ENCODE measurements around the gene AK5. TPM values are rescaled to one million over a fixed set of nuclear protein-coding genes. Genes with fewer than 3 reads are reported as not detected.

Gene AK5
- total and polyA plus RNA-seq, 2 of the 4 experiments (the other 2 are of a cell fraction): 22.5 to 25.8 TPM

DNA sequence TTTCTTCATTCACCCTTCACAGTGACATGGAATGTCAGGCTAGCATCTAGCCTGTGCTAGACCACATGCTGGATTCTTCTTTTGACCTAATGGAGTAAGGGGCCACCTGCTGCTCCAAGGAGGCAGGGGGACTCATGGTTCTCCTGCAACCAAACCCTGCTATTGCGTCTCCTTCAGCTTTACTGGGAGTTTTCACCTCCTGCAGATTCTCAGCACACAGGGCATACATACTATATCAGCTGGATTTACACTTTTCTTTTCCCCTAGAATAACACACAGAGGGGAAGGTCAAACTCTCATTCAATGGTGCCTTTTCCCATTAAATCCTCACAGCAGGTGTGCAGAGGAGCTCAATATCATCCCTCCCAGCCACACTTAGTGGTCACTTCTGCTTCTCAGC lies 16.6 kb upstream of the AK5 start:
- Histone ChIP-seq H3K23ac (ENCODE audit: low read depth, low read length) (no peak overlapping the region), H3K36me3 (ENCODE audit: control insufficient read depth, insufficient read depth, low read length) (no peaks in the 10 kb centered on the region), H3K9ac (ENCODE audit: low read depth, low read length) (no peak overlapping the region), H3K9me3 (ENCODE audit: control insufficient read depth, insufficient read depth, low read length) (no peaks in the 10 kb centered on the region), H3K4ac (ENCODE audit: low read depth, low read length) (no peak overlapping the region), H2BK120ac (ENCODE audit: low read depth, low read length) (no peak overlapping the region), H3K56ac (ENCODE audit: extremely low read depth, insufficient read depth, low read length) (no peak overlapping the region), H3K14ac (replicated peaks; ENCODE audit: low read depth, low read length) (no peak overlapping the region), H4K8ac (ENCODE audit: low read depth in 2 of 2, low read length in 2 of 2) (no peak overlapping the region), H3K4me3 (ENCODE audit: insufficient read depth, low read depth, low read length) (no peak overlapping the region), H3K4me2 (ENCODE audit: low read depth, low read length) (no peak overlapping the region), H2AK5ac (ENCODE audit: low read depth, low read length) (no peak overlapping the region), H2BK20ac (ENCODE audit: low read depth, low read length) (no peak overlapping the region), H2AK9ac (replicated peaks; ENCODE audit: low read depth, low read length, poor library complexity) (no peak overlapping the region), H2AFZ (replicated peaks; ENCODE audit: low read length, poor library complexity) (no peak overlapping the region), H3K27ac (ENCODE audit: insufficient read depth, low read length) (no peak overlapping the region), H2BK5ac (ENCODE audit: low read depth, low read length, poor library complexity, severe bottlenecking) (no peak overlapping the region), H3K18ac (ENCODE audit: low read depth, low read length) (no peak overlapping the region), H4K91ac (ENCODE audit: insufficient read depth, low read depth, low read length) (no peak overlapping the region), H4K20me1 (ENCODE audit: insufficient read depth, low read length) (no peaks in the 10 kb centered on the region), H3K4me1 (ENCODE audit: control insufficient read depth, insufficient read depth, low read length) (no peaks in the 10 kb centered on the region), H4K5ac (ENCODE audit: low read depth, low read length) (no peak overlapping the region), H3K27me3 (ENCODE audit: control insufficient read depth, insufficient read depth, low read length) (no peaks in the 10 kb centered on the region), H2BK15ac (ENCODE audit: low read depth, low read length) (no peak overlapping the region), H3K79me1 (ENCODE audit: low read depth in 1 of 2, low read length in 2 of 2) (no peaks in the 10 kb centered on the region), H3K9me1 (ENCODE audit: insufficient read depth, low read length) (0 out of 2 replicates have a peak, but pooled peaks cover 3% of the 10 kb centered on the region)
- 60% methylated on average over 1 of the region's 1 CpG; no CpG with 5 or more reads in 1 of the 2 experiments for WGBS, 2 experiments (ENCODE audit: extremely low coverage in 2 of 2, insufficient read length in 1 of 2)
- intact Hi-C loops (cut with micrococcal nuclease): no loop called here
- no peak for TF ChIP-seq FOS (IDR thresholded peaks at IDR 0.05; ENCODE audit: low read depth, low read length)
- no peak for TF ChIP-seq RFX5 (IDR thresholded peaks at IDR 0.05; ENCODE audit: low read depth, low read length)
- TF ChIP-seq, protein P1, sequence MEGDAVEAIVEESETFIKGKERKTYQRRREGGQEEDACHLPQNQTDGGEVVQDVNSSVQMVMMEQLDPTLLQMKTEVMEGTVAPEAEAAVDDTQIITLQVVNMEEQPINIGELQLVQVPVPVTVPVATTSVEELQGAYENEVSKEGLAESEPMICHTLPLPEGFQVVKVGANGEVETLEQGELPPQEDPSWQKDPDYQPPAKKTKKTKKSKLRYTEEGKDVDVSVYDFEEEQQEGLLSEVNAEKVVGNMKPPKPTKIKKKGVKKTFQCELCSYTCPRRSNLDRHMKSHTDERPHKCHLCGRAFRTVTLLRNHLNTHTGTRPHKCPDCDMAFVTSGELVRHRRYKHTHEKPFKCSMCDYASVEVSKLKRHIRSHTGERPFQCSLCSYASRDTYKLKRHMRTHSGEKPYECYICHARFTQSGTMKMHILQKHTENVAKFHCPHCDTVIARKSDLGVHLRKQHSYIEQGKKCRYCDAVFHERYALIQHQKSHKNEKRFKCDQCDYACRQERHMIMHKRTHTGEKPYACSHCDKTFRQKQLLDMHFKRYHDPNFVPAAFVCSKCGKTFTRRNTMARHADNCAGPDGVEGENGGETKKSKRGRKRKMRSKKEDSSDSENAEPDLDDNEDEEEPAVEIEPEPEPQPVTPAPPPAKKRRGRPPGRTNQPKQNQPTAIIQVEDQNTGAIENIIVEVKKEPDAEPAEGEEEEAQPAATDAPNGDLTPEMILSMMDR (conservative IDR thresholded peaks at IDR 0.05; ENCODE audit: low read depth, low read length): no peak
- TF ChIP-seq NFE2L2 (IDR thresholded peaks at IDR 0.05; ENCODE audit: low read depth, low read length): no peak
- no peak for TF ChIP-seq CEBPB (IDR thresholded peaks at IDR 0.05; ENCODE audit: low read depth, low read length)
- no peak for TF ChIP-seq BHLHE40 (IDR thresholded peaks at IDR 0.05; ENCODE audit: low read depth, low read length)
- no peak for TF ChIP-seq POLR2A (IDR thresholded peaks at IDR 0.05; ENCODE audit: low read depth, low read length)
- TF ChIP-seq MAFK (IDR thresholded peaks at IDR 0.05; ENCODE audit: low read depth, low read length): no peak
- no peak for TF ChIP-seq USF2 (IDR thresholded peaks at IDR 0.05; ENCODE audit: low read depth, low read length)
- TF ChIP-seq, protein P2, sequence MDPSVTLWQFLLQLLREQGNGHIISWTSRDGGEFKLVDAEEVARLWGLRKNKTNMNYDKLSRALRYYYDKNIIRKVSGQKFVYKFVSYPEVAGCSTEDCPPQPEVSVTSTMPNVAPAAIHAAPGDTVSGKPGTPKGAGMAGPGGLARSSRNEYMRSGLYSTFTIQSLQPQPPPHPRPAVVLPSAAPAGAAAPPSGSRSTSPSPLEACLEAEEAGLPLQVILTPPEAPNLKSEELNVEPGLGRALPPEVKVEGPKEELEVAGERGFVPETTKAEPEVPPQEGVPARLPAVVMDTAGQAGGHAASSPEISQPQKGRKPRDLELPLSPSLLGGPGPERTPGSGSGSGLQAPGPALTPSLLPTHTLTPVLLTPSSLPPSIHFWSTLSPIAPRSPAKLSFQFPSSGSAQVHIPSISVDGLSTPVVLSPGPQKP (IDR thresholded peaks at IDR 0.05; ENCODE audit: borderline replicate concordance, low read depth, low read length): no peak
- TF ChIP-seq CHD1 (IDR thresholded peaks at IDR 0.05; ENCODE audit: low read depth, low read length): no peak
- no peak for TF ChIP-seq RCOR1 (IDR thresholded peaks at IDR 0.05; ENCODE audit: insufficient replicate concordance, low read length)
- no peak for TF ChIP-seq MXI1 (IDR thresholded peaks at IDR 0.05; ENCODE audit: borderline replicate concordance, low read depth, low read length)
- in situ Hi-C loops (cut with MboI; ENCODE audit: low sequenced_read_pairs): no loop called here
- ChIA-PET POLR2A (ENCODE audit: unreplicated experiment) (no interaction called here), CTCF (interaction anchor here (0.6 kb wide), 1 partner anchor 338 kb away, joined by 4 read pairs; no protein-coding TSS in a partner anchor)
- no peak for ATAC-seq (ENCODE audit: low read depth)
- no TSS peak for BruUV-seq (replicated peaks)
- dilution Hi-C loops (cut with HindIII; ENCODE audit: low sequenced_read_pairs, unreplicated experiment): no loop called here
- DNase-seq: no peak
